ENCODE measurements around the gene CYB5RL.

The CYB5RL gene

DNA sequence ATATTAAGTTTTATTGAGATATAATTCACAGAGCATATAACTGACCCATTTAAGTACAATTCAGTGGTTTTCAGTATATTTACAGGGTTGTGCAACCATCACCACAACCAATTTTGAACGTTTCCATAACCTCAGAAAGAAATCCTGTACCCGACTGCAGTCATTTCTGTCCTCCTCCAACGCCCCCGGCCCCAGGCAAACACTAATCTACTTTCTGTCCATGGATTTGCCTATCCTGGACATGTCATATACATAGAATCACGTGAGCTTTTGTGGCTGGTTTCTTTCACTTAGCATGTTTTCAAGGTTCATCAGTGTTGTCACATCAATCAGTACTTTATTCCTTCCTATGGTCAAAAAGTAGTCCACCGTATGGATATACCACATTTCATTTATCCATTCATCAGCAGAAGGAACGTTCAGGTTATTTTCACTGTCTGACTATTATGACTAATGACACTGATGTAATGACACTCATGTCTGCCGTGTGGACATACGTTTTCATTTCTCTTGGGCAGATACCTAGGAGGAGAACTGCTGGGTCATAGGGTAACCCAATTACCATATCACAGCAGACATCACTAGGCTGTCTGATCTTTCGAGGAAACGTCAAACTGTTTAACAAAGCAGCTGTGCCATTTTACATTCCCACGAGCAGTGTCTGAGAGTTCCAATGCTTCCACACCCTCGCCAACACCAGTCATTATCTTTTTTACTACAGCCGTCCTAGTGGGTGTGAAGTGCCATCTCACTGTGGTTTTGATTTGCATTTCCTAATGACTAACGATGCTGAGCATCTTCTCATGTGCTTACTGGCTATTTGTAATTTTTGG is 30.9 kb upstream of the CYB5RL start:
- no peak for TF ChIP-seq POLR2AphosphoS5 (IDR thresholded peaks at IDR 0.05; ENCODE audit: low read depth, low read length)

DNA sequence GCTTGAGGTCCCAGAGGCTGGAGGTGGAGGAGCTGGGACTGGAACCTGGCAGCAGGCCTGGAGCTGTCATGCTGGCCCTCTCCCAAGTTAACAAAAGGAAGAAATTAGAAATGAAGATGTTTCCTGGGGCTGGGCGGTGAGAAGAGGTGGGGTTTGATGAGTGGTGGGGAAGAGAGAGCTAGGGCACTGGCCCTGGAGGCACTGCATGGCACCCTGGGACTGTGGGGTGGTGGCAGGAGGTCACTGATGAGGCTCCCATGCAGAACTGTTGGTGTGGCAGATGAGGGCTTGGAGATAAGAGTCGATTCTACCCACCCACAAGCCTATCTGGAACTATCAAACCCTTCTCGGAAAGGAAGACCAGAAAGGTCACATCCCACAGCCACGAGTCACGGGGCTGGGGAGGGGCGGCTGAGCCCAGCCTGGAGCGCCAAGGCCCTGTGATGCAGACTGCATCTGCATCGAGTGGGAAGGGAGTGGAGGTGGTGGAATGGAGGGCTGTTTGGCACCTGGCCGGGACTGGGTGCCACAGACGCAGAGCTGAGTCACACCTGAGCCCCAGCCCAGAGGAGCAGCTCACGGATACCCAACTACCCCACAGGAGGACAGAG is 29.6 kb upstream of the CYB5RL start:
- TF ChIP-seq POLR2AphosphoS5 (IDR thresholded peaks at IDR 0.05; ENCODE audit: low read depth, low read length): no peak
- TF ChIP-seq TAF1 (IDR thresholded peaks at IDR 0.05; ENCODE audit: borderline replicate concordance, insufficient read depth, low read length): no peak
- TF ChIP-seq SIN3A (IDR thresholded peaks at IDR 0.05; ENCODE audit: borderline replicate concordance, insufficient read depth, low read length): no peak
- TF ChIP-seq, protein P1, sequence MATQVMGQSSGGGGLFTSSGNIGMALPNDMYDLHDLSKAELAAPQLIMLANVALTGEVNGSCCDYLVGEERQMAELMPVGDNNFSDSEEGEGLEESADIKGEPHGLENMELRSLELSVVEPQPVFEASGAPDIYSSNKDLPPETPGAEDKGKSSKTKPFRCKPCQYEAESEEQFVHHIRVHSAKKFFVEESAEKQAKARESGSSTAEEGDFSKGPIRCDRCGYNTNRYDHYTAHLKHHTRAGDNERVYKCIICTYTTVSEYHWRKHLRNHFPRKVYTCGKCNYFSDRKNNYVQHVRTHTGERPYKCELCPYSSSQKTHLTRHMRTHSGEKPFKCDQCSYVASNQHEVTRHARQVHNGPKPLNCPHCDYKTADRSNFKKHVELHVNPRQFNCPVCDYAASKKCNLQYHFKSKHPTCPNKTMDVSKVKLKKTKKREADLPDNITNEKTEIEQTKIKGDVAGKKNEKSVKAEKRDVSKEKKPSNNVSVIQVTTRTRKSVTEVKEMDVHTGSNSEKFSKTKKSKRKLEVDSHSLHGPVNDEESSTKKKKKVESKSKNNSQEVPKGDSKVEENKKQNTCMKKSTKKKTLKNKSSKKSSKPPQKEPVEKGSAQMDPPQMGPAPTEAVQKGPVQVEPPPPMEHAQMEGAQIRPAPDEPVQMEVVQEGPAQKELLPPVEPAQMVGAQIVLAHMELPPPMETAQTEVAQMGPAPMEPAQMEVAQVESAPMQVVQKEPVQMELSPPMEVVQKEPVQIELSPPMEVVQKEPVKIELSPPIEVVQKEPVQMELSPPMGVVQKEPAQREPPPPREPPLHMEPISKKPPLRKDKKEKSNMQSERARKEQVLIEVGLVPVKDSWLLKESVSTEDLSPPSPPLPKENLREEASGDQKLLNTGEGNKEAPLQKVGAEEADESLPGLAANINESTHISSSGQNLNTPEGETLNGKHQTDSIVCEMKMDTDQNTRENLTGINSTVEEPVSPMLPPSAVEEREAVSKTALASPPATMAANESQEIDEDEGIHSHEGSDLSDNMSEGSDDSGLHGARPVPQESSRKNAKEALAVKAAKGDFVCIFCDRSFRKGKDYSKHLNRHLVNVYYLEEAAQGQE (IDR thresholded peaks at IDR 0.05; ENCODE audit: insufficient read depth in 1 of 2, low read depth in 2 of 2, low read length in 2 of 2): no peak
- TF ChIP-seq FOXP2 (optimal IDR thresholded peaks at IDR 0.05; ENCODE audit: borderline replicate concordance, extremely low read depth, extremely low read length, insufficient read depth): no peak

DNA sequence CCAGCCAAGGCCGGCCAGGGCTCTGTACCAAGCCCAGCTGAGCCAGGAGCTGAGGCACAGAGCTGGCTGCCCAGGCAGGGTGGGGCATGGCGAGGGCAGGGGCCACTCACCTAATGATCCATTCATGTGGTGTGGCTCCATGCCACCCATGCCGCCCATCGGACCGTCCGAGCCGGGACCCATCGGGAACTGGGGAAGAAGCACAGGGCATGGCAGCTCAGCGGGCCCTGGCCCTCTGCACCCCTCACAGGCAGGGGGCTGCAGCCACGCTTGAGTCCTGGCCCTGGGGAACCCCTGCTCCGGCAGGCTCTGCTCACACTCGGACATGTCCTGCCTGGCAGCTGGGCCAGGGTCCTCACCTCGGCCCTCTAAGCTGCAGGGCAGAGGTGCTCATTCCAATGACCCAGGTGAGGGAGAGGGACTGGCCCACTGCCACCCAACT is 28.8 kb upstream of the CYB5RL start:
- TF ChIP-seq POLR2AphosphoS5 (IDR thresholded peaks at IDR 0.05; ENCODE audit: low read depth, low read length): no peak
- TF ChIP-seq, protein P1 (IDR thresholded peaks at IDR 0.05; ENCODE audit: insufficient read depth in 1 of 2, low read depth in 2 of 2, low read length in 2 of 2): no peak
- TF ChIP-seq TAF1 (IDR thresholded peaks at IDR 0.05; ENCODE audit: borderline replicate concordance, insufficient read depth, low read length): no peak
- TF ChIP-seq FOXP2 (optimal IDR thresholded peaks at IDR 0.05; ENCODE audit: borderline replicate concordance, extremely low read depth, extremely low read length, insufficient read depth): no peak
- TF ChIP-seq SIN3A (IDR thresholded peaks at IDR 0.05; ENCODE audit: borderline replicate concordance, insufficient read depth, low read length): no peak

DNA sequence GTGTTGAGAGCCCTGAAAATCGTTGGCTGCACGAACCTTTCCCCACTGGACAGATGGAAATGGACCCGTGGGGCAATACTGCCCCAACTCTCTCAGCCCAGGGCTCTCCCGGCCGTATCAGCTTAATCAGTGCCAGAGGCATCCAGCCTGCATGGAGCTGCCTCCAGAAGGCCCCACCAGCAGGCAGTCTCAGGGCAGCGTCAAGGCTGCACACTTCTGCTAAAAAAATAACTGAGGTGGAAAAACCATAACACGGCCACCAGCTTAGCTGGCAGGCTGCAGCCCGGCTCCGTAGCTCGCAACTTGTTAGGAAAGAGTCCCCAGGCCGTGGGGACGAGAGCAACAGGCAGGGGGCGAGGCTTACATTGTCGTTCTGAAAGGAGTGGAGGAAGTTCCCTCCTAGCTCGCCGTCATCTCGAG is 28.1 kb upstream of the CYB5RL start:
- TF ChIP-seq SIN3A (IDR thresholded peaks at IDR 0.05; ENCODE audit: borderline replicate concordance, insufficient read depth, low read length) (no peak), FOXP2 (optimal IDR thresholded peaks at IDR 0.05; ENCODE audit: borderline replicate concordance, extremely low read depth, extremely low read length, insufficient read depth) (no peak), TAF1 (IDR thresholded peaks at IDR 0.05; ENCODE audit: borderline replicate concordance, insufficient read depth, low read length) (no peak), POLR2AphosphoS5 (IDR thresholded peaks at IDR 0.05; ENCODE audit: low read depth, low read length) (no peak)
- TF ChIP-seq, protein P1 (IDR thresholded peaks at IDR 0.05; ENCODE audit: insufficient read depth in 1 of 2, low read depth in 2 of 2, low read length in 2 of 2): no peak

DNA sequence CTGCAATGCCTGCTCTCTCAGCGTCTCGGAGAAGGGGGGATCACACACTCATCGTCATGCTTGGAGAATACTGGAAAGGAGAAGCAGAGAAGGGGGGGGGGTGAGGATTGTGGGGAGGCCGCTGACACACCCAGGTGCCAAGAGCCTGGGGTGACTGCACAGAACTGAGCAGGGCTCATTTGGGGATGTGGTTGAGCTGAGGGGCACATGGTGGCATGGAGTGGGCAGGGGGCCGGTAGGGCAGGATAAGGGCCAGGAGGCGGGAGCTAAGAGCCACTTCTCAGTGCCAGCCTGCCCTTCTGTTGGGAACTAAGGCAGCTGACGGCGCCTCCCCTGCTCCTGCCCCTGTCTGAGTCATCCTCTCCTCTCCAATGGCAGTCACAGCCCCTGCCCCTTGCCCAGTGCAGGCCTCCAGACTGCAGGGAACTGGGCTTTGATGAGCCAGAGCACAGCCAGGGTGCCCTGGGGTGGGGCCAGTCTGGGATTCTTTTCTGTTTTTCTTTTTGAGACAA is 27.3 kb upstream of the CYB5RL start:
- TF ChIP-seq, protein P1 (IDR thresholded peaks at IDR 0.05; ENCODE audit: insufficient read depth in 1 of 2, low read depth in 2 of 2, low read length in 2 of 2): no peak

Measured in PFSK-1 (cell line).